H1 (cell line): Measurements from ENCODE around the gene VPS13C. TPM values are rescaled to one million over a fixed set of nuclear protein-coding genes. Genes with fewer than 3 reads are reported as not detected.

Experiments used
- CTCF ChIA-PET: fragments of 300-600 bp; sonication (Branson Sonifier 250); formaldehyde crosslinking; loops from one replicate; lab custom pipeline; 2021; ENCODE audit not compliant: partially characterized antibody; lab: Charles Lee
- POLR2A ChIA-PET: fragments of 300-600 bp; sonication (Branson Sonifier 250); formaldehyde crosslinking; loops from one replicate; lab custom pipeline; 2021; ENCODE audit warnings: inconsistent platforms; ENCODE audit not compliant: partially characterized antibody; lab: Charles Lee
- DNase-seq, 2 experiments: peaks; one replicate each; pipeline versions ENCODE4 v3.0.0 to v3.0.0-alpha.2; 2010 to 2022; ENCODE audit warnings: low spot score in 2 of 2, low read depth in 1 of 2, mixed read lengths in 1 of 2
- FAIRE-seq: peaks from 2 replicates; lab custom pipeline; 2011; peaks lifted over from hg19 to GRCh38; lab: Jason Lieb, UNC
- H2AFZ ChIP-seq: 2 replicates; pipeline ENCODE4 v1.8.1; 2012; ENCODE audit warnings: low read length, inconsistent platforms
- H2AK5ac ChIP-seq: 2 replicates; pipeline ENCODE4 v1.6.1; 2013; ENCODE audit warnings: low read depth, low read length
- H2BK120ac ChIP-seq: replicated peaks from 2 replicates; pipeline ENCODE3; 2013; ENCODE audit warnings: low read depth, low read length, inconsistent platforms
- H2BK12ac ChIP-seq: 2 replicates; pipeline ENCODE4 v1.6.1; 2013; ENCODE audit warnings: low read depth, low read length
- H2BK15ac ChIP-seq: 2 replicates; pipeline ENCODE4 v1.6.1; 2013; ENCODE audit warnings: low read length
- H2BK20ac ChIP-seq: 2 replicates; pipeline ENCODE4 v1.6.1; 2013; ENCODE audit warnings: low read length
- H2BK5ac ChIP-seq: 2 replicates; pipeline ENCODE4 v1.6.1; 2013; ENCODE audit warnings: low read depth, low read length
- H3K14ac ChIP-seq: 2 replicates; pipeline ENCODE4 v1.6.1; 2013; ENCODE audit warnings: inconsistent platforms; ENCODE audit not compliant: insufficient read length
- H3K18ac ChIP-seq: 2 replicates; pipeline ENCODE4 v1.6.1; 2013; ENCODE audit warnings: low read length; ENCODE audit errors: extremely low read depth
- H3K23ac ChIP-seq: 2 replicates; pipeline ENCODE4 v1.6.1; 2013; ENCODE audit warnings: inconsistent platforms; ENCODE audit not compliant: insufficient read length
- H3K23me2 ChIP-seq: 2 replicates; pipeline ENCODE4 v1.6.1; 2013; ENCODE audit warnings: low read depth, low read length
- H3K27ac ChIP-seq: 2 replicates; pipeline ENCODE4 v1.6.1; 2011; ENCODE audit warnings: low read depth, low read length, inconsistent platforms
- H3K27me3 ChIP-seq, 4 experiments: replicated peaks in 1 of 4; 1 replicate in 1 of 4; 2 replicates in 3 of 4; pipeline versions ENCODE4 v1.6.1 to v1.8.1; 2011 to 2013; ENCODE audit warnings: low read length in 3 of 4, mild to moderate bottlenecking in 3 of 4, inconsistent platforms in 2 of 4, mixed read lengths in 2 of 4, moderate library complexity in 1 of 4; ENCODE audit not compliant: control insufficient read depth in 3 of 4, insufficient read depth in 3 of 4; ENCODE audit errors: extremely low read depth in 1 of 4
- H3K36me3 ChIP-seq, 4 experiments: 2 replicates each; pipeline versions ENCODE4 v1.6.1 to v1.8.1; 2011 to 2013; ENCODE audit warnings: mild to moderate bottlenecking in 4 of 4, low read length in 3 of 4, moderate library complexity in 2 of 4, control low read depth in 1 of 4, inconsistent platforms in 1 of 4; ENCODE audit not compliant: insufficient read depth in 4 of 4, control insufficient read depth in 2 of 4
- H3K4ac ChIP-seq: replicated peaks from 2 replicates; pipeline ENCODE3; 2013; ENCODE audit warnings: low read length, low read depth, mixed read lengths, inconsistent platforms; ENCODE audit not compliant: insufficient read length
- H3K4me1 ChIP-seq, 4 experiments: replicated peaks in 1 of 4; 1 replicate in 1 of 4; 2 replicates in 3 of 4; pipeline versions ENCODE4 v1.6.1 to v1.8.1; 2011 to 2013; ENCODE audit warnings: low read length in 3 of 4, inconsistent platforms in 2 of 4, mixed read lengths in 1 of 4; ENCODE audit not compliant: insufficient read depth in 4 of 4, control insufficient read depth in 3 of 4
- H3K4me2 ChIP-seq, 2 experiments: 2 replicates each; pipeline versions ENCODE4 v1.6.1 to v1.8.1; 2011 to 2013; ENCODE audit warnings: low read depth in 2 of 2, low read length in 2 of 2, control low read depth in 1 of 2, inconsistent platforms in 1 of 2, mild to moderate bottlenecking in 1 of 2; ENCODE audit not compliant: insufficient read depth in 1 of 2
- H3K4me3 ChIP-seq, 4 experiments: fragments of 200-600, 300-600 bp in 1 of 4; sonication (generic), shearing (Covaris generic), sonication (Bioruptor Twin) in 1 of 4; 2 replicates each; pipeline versions ENCODE4 v1.5.1 to v1.8.1; 2011 to 2016; ENCODE audit warnings: low read length in 4 of 4, low read depth in 3 of 4, control low read depth in 2 of 4, inconsistent platforms in 2 of 4, mild to moderate bottlenecking in 2 of 4, mixed read lengths in 1 of 4, moderate library complexity in 1 of 4; ENCODE audit not compliant: insufficient read depth in 2 of 4; ENCODE audit errors: extremely low read depth in 1 of 4
- H3K56ac ChIP-seq: replicated peaks from 2 replicates; pipeline ENCODE3; 2013; ENCODE audit warnings: low read depth, mild to moderate bottlenecking, mixed read lengths, low read length, inconsistent platforms; ENCODE audit not compliant: insufficient read length
- H3K79me1 ChIP-seq: 2 replicates; pipeline ENCODE4 v1.6.1; 2013; ENCODE audit warnings: low read depth, low read length, control low read depth
- H3K79me2 ChIP-seq, 2 experiments: 2 replicates each; pipeline versions ENCODE4 v1.6.1 to v1.8.1; 2012 to 2013; ENCODE audit warnings: low read length in 2 of 2, mild to moderate bottlenecking in 2 of 2, inconsistent platforms in 1 of 2; ENCODE audit not compliant: insufficient read depth in 2 of 2, control insufficient read depth in 1 of 2
- H3K9ac ChIP-seq, 4 experiments: replicated peaks in 1 of 4; 1 replicate in 1 of 4; 2 replicates in 3 of 4; pipeline versions ENCODE4 v1.6.1 to v1.8.1; 2011 to 2013; ENCODE audit warnings: low read depth in 3 of 4, low read length in 3 of 4, control low read depth in 2 of 4, mild to moderate bottlenecking in 2 of 4, moderate library complexity in 2 of 4, inconsistent platforms in 1 of 4; ENCODE audit errors: extremely low read depth in 1 of 4
- H3K9me3 ChIP-seq, 2 experiments: 2 replicates each; pipeline versions ENCODE4 v1.6.1 to v1.8.1; 2012 to 2013; ENCODE audit warnings: mild to moderate bottlenecking in 2 of 2, moderate library complexity in 2 of 2, control low read depth in 1 of 2, inconsistent platforms in 1 of 2, low read depth in 1 of 2, low read length in 1 of 2, mixed read lengths in 1 of 2; ENCODE audit not compliant: insufficient read depth in 2 of 2
- H4K20me1 ChIP-seq, 2 experiments: replicated peaks in 1 of 2; 2 replicates each; pipeline versions ENCODE3 to v1.8.1; 2011 to 2013; ENCODE audit warnings: inconsistent platforms in 2 of 2, low read length in 2 of 2, mild to moderate bottlenecking in 1 of 2; ENCODE audit not compliant: insufficient read depth in 2 of 2, control insufficient read depth in 1 of 2
- H4K5ac ChIP-seq: 2 replicates; pipeline ENCODE4 v1.6.1; 2013; ENCODE audit warnings: low read length, low read depth, mixed read lengths, inconsistent platforms; ENCODE audit not compliant: insufficient read length
- H4K8ac ChIP-seq: 2 replicates; pipeline ENCODE4 v1.8.0; 2013; ENCODE audit warnings: mild to moderate bottlenecking, moderate library complexity, low read length, inconsistent platforms; ENCODE audit not compliant: insufficient read depth; ENCODE audit errors: extremely low read depth
- H4K91ac ChIP-seq: replicated peaks from 2 replicates; pipeline ENCODE3; 2013; ENCODE audit warnings: low read length, mixed read lengths, inconsistent platforms; ENCODE audit not compliant: insufficient read length
- ATF2 ChIP-seq: IDR thresholded peaks from 2 replicates; pipeline ENCODE4 v1.6.1; 2012; ENCODE audit warnings: low read length, inconsistent platforms
- ATF3 ChIP-seq: IDR thresholded peaks from 2 replicates; pipeline ENCODE4 v1.6.1; 2011; ENCODE audit warnings: low read depth, mild to moderate bottlenecking, low read length; ENCODE audit not compliant: insufficient read depth
- CTBP2 ChIP-seq: IDR thresholded peaks from 2 replicates; pipeline ENCODE4 v1.7.0; 2011; ENCODE audit warnings: borderline replicate concordance, mild to moderate bottlenecking, moderate library complexity, mixed read lengths, low read length; ENCODE audit not compliant: insufficient read depth, insufficient read length
- MAFK ChIP-seq: IDR thresholded peaks from 2 replicates; pipeline ENCODE4 v1.6.1; 2012; ENCODE audit warnings: low read depth, mild to moderate bottlenecking, improper control_type of control experiment, low read length
- NRF1 ChIP-seq: IDR thresholded peaks from 2 replicates; pipeline ENCODE4 v1.6.1; 2011; ENCODE audit warnings: mild to moderate bottlenecking, low read depth, low read length, improper control_type of control experiment
- PHF8 ChIP-seq: fragments of 200-600 bp; sonication (generic); conservative IDR thresholded peaks from 2 replicates; pipeline ENCODE4 v1.7.1; 2012; ENCODE audit warnings: low read depth, mild to moderate bottlenecking, inconsistent platforms, low read length, moderate library complexity
- POU5F1 ChIP-seq: IDR thresholded peaks from 2 replicates; pipeline ENCODE4 v1.6.1; 2011; ENCODE audit warnings: low read depth, mild to moderate bottlenecking, low read length, moderate library complexity
- TAF7 ChIP-seq: optimal IDR thresholded peaks from 2 replicates; pipeline ENCODE3; 2011; ENCODE audit warnings: low read depth, mild to moderate bottlenecking, inconsistent platforms, low read length, moderate library complexity, borderline replicate concordance
- TBP ChIP-seq: IDR thresholded peaks from 2 replicates; pipeline ENCODE4 v1.6.1; 2011; ENCODE audit warnings: low read depth, low read length, improper control_type of control experiment
- WGBS, 2 experiments: shearing (Covaris generic) in 1 of 2; methylation state at CpG; one replicate each; pipeline versions ENCODE4 v1.1.6 to v1.1.7; 2013 to 2015; ENCODE audit warnings: low lambda C conversion rate in 2 of 2, mixed read lengths in 2 of 2, inconsistent platforms in 1 of 2, low coverage in 1 of 2, missing lambda C conversion rate in 1 of 2; ENCODE audit not compliant: insufficient replicate concordance in 2 of 2, insufficient coverage in 1 of 2, insufficient read length in 1 of 2; ENCODE audit errors: extremely low coverage in 1 of 2, missing lambda C conversion rate in 1 of 2; 5-methylcytosine and 5-hydroxymethylcytosine counted together
- polyA plus RNA-seq, 7 experiments: library from polyadenylated mRNA; depleted of rRNA in 3 of 7; stranded (reverse) in 5 of 7; unstranded in 2 of 7; fragments of >200 nt in 5 of 7; fragments of 200-250 nt in 2 of 7; gene quantifications; 1 replicate in 5 of 7; 2 replicates in 1 of 7; 4 replicates in 1 of 7; pipeline versions ENCODE4 v1.2.1 to v1.2.3, GENCODE V29; 2011 to 2013; ENCODE audit warnings: missing spikeins in 2 of 7, mixed read lengths in 2 of 7
- total RNA-seq: library from RNA; stranded (reverse); fragmentation: NEBNext Ultra II Directional; extraction: Animal tissue kit (Norgen Biotek cat#: 25700); gene quantifications from 2 replicates; pipeline ENCODE4 v1.2.1, GENCODE V29; 2021
- TF ChIP-seq, protein P1 (sequence below): IDR thresholded peaks from 2 replicates; pipeline ENCODE4 v1.6.1; 2011; ENCODE audit warnings: low read length, improper control_type of control experiment

The VPS13C gene
- total and polyA plus RNA-seq, 2 of the 8 experiments (the other 6 are each of a cell fraction or from before 2014, with no cell fraction given) = 4.8 to 18.8 TPM

- TF ChIP-seq MAFK (no peak), POU5F1 (no peak), ATF3 (no peak), TBP (no peak), TAF7 (no peak), CTBP2 (no peak), PHF8 (no peak), ATF2 (no peak), NRF1 (no peak)
- TF ChIP-seq, protein P1, sequence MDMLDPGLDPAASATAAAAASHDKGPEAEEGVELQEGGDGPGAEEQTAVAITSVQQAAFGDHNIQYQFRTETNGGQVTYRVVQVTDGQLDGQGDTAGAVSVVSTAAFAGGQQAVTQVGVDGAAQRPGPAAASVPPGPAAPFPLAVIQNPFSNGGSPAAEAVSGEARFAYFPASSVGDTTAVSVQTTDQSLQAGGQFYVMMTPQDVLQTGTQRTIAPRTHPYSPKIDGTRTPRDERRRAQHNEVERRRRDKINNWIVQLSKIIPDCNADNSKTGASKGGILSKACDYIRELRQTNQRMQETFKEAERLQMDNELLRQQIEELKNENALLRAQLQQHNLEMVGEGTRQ = no peak
- Histone ChIP-seq H3K27ac (no peak overlapping the region), H4K20me1 (no peaks in the 10 kb centered on the region), H3K9ac (no peak overlapping the region), H3K79me1 (no peaks in the 10 kb centered on the region), H3K14ac (no peak overlapping the region), H3K27me3 (no peaks in the 10 kb centered on the region), H3K4ac (no peak overlapping the region), H3K23ac (no peak overlapping the region), H4K5ac (no peak overlapping the region), H2AK5ac (no peak overlapping the region), H3K56ac (no peak overlapping the region), H2BK15ac (no peak overlapping the region), H3K36me3 (no peaks in the 10 kb centered on the region), H2BK5ac (no peak overlapping the region), H2BK12ac (no peak overlapping the region), H3K18ac (no peak overlapping the region), H2BK20ac (no peak overlapping the region), H3K23me2 (no peaks in the 10 kb centered on the region), H3K79me2 (no peaks in the 10 kb centered on the region), H3K4me2 (no peak overlapping the region), H4K91ac (no peak overlapping the region), H3K4me3 (no peak overlapping the region), H2AFZ (peak overlapping the region; percentile 86; the same call in 1 of the 2 replicates), H3K9me3 (no peaks in the 10 kb centered on the region), H2BK120ac (no peak overlapping the region), H3K4me1 (no peaks in the 10 kb centered on the region), H4K8ac (no peak overlapping the region)
- ChIA-PET POLR2A (no interaction called here), CTCF (no interaction called here)
- WGBS, 2 experiments = 90% methylated on average over 7 of the region's 7 CpGs; no CpG with 5 or more reads in 1 of the 2 experiments
- no peak for FAIRE-seq
- no peak for DNase-seq
Observed at GRCh38 chr15:62094388-62094787, 34.1 kb upstream of the VPS13C start.
